Activated gamma-delta T cell treated with Interleukin-2 at 50 U/mL for 16 hours (primary cell): ENCODE data around the gene LNP1.
A peak's percentile ranks its signal among the peaks of the same experiment; 100 is the strongest.

ENCODE experiments used
- DNase-seq: peaks from one replicate; pipeline ENCODE4 v3.0.0-alpha.2; 2020

LNP1 gene

DNA sequence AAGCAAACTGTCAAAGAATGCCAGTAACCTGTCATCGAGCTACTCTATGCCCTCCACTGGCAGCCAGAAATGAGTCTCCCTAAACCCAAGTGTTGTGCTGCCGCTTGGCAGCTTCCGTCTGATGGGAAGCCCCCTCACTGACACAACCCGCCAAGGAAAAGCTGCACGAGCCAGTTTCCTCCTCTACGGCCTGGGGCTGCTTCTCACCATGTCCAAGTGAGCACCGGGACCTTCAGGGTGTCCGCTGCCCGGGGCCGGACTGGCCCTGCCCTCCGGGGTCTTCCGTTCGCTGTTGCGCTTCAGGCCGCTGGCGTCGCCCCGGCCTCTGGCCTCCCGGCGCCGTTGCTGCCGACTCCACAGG lies 940 bp upstream of the LNP1 start:
- peak; percentile 17 for DNase-seq

DNA sequence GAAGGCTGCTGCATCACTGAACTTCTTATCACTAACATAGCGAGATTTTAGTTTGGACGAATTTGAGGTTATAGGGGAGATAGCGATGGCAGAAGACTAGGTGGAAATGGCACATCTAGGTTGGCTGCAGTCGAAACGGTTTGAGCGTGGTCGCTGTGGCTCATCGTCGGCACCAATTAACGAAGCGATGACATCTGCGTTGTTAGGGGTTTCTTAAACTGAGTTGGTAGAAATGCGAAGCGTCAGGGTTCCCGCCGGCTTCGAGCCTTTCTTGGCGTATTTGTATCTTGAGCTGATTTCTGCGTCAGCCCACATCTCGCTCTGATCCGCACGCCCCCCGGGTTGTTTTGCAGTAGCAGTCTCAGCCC lies 319 bp downstream of the LNP1 start:
- DNase-seq = peak; percentile 43

GRCh38 chr3:100402256-100402655 lies 917 bp downstream of the LNP1 start:
- DNase-seq = no peak

DNA sequence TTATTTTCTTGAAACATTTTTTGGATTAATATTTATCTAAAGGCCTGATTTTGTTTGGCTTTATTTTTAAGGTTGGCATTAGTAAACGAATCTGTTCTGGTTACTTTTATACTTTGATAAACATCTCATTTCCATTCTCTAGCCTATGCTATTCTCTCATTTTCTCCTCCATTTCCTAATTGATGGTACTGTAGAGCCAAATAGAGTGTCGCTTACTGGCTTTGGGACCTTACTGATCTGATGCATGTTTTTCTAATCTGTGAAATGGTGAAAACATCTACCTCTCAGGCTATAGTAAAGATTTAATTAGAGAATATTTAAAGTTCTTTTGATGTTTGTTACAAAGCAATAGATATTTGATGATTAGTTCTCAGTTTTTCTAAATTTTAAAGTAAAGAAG lies 1.6 kb downstream of the LNP1 start:
- DNase-seq = no peak

DNA sequence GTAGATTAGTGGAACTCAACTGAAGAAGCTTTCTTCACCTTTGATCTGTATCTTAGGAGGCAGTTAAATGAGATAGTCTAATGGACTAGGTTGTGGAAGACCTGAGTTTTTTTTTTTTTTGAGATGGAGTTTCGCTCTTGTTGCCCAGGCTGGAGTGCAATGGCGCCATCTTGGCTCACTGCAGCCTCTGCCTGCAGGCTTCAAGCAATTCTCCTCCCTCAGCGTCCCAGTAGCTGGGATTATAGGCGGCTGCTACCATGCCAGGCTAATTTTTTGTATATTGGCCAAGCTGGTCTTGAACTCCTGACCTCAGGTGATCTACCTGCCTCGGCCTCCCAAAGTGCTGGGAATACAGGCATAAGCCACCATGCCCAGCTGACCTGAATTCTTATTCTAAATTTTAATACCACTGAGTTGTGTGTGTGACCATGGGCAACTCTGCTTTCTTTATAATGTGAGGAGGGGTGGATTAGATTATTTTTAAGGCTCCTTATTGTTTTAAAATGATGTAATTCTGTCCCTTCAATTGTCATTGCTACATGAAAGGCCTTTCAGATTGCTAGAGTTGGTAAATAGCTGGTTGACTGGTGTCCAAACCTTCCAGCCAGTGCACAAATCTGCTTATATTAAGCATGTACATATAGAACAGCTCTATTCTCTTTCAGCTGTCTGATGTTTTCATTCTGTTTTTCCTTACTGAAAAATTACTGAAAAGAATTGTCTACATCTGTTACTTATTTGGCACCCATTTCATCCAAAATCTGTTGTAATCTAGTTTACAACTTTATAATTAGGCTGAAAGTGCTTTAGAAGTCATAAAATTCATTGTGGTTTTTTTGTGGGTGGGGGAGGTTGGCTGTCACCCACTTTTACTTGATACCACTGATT lies 2.3 kb downstream of the LNP1 start:
- no peak for DNase-seq

DNA sequence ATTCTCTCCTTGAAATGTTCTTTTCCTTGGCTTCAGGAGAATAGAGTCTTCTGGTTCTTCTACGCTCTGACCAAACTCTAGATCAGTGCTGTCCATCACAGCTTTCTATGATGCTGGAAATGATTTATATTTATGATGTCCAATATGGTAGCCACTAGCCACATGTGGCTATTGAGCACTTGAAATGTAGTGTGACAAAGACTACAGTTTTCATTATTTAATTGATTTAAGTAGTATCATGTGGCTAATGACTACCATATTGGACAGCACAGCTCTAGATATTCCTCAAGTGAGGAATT lies 2.9 kb downstream of the LNP1 start:
- DNase-seq = no peak

DNA sequence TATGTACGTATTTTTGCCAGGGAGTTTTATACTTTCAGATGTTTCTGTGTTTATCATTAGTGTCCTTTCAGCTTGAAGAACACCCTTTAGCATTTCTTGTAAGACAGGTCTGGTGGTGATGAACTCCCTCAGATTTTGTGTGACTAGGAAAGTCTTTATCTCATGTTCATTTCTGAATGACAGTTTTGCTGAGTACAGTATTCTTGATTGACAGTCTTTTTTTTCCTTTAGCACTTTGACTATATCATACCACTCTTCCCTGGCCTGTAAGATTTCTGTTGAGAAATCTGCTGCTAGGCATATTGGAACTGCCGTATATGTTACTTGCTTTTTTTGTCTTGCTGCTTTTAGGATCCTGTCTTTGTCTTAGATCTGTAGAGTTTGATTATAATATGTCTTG lies 5.8 kb downstream of the LNP1 start:
- no peak for DNase-seq

GRCh38 chr3:100407977-100408532 lies 6.7 kb downstream of the LNP1 start:
- no peak for DNase-seq

GRCh38 chr3:100411091-100411982 lies 10.0 kb downstream of the LNP1 start:
- DNase-seq = no peak

DNA sequence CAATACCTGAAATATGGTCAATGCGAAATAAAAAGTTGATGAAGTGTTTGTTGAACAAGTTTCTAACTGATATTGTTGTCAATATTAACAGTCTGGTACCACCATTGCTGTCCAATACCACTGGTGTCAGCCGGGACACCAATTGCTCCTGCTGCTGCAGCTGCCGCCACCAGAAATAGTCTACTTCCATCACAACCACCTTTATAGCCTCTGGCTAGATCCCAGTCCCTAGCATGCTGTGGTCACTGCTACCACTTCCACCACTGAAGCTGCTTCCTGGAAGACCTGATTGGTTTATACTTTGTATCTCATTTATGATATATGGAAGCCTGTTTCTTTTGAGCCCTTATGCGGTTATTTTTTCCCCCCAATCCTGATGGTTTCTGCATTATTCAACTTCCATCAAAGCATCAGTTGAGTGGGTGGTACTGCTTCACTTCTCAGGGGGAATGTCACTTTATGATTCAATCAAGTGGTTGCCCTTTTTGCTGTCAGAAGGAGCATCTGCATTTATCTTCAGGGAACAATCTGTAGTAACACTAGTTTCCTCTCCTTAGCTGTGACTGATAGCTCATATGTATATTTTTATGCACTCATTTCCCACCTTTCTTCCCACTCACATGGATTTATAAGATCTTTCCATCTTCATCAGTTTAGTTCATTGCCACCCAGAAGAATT lies 11.7 kb downstream of the LNP1 start:
- DNase-seq = no peak

- no peak for DNase-seq
Measured at GRCh38 chr3:100413613-100414012, 12.3 kb downstream of the LNP1 start.

DNA sequence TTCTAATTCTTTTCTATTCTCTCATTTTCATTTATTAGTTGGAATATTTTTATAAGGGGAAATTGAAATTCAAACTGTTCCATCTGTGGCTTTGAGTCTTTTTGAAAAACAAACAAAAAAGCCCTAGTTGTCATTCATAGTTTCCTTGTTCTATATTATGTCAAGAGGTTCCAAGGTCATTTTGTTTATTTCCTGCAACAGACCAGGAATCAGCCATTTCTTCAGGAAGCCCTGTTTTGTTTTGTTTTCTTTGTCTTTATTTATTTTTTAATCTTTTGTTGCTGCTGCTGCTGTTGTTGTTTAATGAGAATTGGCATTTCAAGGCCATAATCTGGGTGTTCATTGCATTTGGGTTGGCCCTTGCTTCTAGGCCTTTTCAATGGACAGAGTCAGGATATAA lies 14.8 kb downstream of the LNP1 start:
- no peak for DNase-seq

DNA sequence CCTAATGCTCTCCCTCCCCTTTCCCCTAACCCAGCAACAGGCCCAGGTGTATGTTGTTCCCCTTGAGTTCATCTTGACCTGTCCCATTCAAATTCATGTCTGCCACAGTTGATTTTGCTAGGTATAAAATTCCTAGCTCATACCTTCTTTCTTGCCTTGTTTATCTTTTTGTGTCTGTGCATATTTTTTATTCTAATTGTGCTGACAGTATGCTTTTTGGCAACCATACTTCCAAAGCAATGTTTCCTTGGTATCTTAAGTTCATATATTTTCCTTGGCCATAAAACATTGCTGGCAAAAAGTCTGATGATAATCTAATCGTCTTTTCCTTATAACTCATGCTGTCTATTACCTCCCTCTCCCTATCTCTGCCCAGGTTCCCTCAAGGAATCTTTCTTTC lies 15.5 kb downstream of the LNP1 start:
- DNase-seq = no peak

DNA sequence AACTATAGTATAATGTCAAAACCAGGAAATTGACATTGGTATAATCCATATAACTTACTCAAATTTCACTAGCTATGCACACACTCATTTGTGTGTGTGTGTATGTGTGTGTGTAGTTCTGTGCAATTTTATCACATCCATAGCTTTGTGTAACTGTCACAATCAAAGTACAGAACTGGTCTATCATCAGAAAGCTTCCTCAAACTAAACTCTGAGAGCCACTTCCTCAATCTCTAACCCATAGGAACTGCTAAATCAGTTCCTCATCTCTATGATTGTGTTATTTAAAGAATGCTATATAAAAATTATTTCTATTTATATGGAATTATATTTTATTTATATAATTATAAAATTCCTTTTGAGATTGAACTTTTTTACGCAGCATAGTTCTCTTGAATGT lies 18.1 kb downstream of the LNP1 start:
- no peak for DNase-seq

DNA sequence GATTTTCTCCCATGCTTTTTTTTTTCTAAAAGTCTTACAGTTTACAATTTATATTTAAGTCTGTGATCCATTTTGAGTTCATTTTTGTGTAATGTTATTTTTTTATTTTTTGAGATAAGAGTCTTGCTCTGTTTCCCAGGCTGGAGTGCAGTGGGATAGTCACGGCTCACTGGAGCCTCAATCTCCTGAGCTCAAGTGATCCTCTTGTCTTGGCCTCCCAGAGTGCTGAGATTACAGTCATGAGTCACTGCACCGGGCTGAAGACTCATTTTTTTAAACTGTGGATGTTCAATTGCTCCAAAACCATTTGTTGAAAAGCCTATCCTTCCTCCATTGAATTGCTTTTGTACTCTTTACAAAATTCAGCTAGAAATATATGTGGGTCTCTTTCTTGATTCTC lies 19.5 kb downstream of the LNP1 start:
- DNase-seq = no peak

DNA sequence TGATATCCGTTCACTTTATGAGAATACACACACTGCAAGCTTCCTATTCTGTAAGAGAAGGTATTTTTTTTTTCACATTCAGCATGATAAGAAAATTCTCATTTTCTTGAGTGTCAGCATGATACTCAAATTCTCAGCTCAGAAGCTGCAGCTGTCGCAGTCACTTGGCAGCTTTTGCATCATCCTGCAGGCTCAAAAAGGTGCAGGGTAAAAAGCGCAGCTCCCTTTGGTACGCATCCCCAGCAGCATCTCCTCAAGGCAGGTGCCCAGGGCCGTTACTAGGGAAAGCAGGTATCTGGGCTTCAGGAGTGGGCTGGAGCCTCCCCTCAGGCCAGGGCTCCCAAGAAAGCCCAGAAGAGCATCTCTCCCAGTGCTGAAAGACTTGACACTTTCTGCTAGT lies 22.3 kb downstream of the LNP1 start:
- DNase-seq = no peak

DNA sequence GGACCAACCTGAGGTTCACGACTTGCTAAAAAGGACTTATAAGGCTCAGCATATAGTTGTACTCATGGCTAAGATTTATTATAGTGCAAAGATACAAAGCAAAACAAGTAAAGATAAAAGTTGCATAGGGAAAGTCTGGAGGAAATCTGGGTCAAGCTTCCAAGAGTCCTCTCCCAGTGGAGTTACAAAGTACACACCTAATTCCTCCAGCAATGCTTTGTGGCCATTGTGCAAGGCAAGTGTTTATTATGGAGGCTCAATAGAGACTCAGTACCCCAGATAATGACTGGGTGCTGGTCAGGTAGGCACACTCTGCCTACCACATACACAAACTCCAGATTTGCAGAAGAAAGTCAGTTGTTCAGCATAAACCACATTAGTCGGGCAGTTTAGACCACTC lies 22.9 kb downstream of the LNP1 start:
- no peak for DNase-seq

DNA sequence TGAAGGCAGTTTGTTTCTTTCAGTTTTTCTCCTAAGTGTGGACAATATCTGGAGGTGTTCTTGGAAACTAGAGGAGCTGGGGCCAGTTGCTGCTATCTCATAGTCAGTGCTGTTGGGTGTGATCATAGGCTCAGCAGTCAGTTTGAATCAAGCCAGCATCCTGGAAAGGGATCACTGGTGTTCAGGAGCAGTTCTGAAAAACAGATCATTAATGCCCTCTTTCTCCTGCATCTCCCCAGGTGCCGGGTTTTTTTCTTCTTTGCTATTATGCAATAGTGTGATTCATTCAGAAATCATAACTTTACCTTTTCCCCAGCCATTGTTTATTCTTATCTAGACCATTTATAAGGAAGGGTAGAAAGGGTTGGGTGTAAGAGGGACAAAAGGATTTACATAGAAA lies 24.0 kb downstream of the LNP1 start:
- no peak for DNase-seq

- no peak for DNase-seq
Measured at GRCh38 chr3:100426067-100426682, 24.8 kb downstream of the LNP1 start.

DNA sequence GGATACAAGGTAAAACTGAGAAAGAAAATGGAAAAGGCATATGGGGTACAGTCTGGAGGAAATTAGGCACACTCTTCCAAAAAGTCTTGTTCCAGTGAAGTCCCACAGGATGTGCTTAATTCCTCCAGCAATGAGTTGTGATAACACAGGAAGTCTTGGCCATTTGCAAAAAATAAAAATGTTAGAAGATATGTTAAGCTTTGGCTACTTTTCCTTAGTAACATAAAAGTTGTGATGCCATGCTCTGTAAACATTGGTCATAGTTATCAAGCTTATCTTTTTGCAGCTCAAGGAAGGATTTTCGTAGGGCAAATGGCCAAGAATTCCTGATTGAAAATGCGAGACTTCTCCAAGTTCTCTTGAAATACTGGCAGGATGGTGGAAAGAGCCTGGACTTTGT lies 26.4 kb downstream of the LNP1 start:
- no peak for DNase-seq

GRCh38 chr3:100429187-100429716 lies 27.9 kb downstream of the LNP1 start:
- no peak for DNase-seq

DNA sequence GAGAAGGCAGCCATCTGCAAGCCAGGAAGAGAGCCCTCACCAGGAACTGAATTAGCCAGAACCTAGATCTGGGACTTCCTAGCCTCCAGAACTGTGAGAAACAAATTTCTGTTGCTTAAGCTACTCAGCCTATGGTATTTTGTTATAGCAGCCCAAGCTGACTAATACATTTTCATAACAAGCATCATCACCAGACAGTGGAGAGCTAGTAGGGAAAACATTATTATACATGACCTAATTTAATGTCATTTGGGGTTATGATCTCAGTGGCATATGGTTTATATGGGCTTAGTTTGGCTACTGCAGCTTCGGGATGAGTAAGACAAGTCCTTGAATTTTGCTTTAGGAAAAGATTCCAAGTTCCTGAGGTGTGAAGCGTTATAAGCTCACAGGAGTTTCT lies 35.6 kb downstream of the LNP1 start:
- DNase-seq = no peak
